ENCODE results near the gene SH3RF3.

SH3RF3 gene

DNA sequence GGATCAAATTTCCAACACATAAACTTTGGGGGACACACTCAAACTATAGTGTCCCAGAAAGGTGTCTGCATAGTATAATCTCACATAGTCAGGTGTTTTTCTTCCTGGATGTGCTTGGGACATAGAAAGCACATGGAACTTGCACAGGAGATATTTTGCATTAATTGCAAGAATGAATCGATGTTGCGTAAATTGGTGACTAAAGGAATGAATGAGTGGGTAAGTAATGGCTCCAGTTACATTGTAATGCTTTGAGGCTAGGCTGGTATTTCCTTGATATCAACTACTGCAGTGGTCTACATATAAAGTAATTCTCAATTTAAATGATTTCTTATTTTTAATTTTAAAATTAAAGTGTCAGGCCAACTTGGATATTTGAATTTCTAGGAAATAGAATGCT is 53.4 kb downstream of the SH3RF3 start:
- peak; percentile 55 for DNase-seq (ENCODE audit: low read depth)

- DNase-seq (ENCODE audit: low read depth): no peak
Measured at GRCh38 chr2:109183871-109184270, 54.9 kb downstream of the SH3RF3 start.

- no peak for DNase-seq (ENCODE audit: low read depth)
Measured at GRCh38 chr2:109184368-109184767, 55.4 kb downstream of the SH3RF3 start.

DNA sequence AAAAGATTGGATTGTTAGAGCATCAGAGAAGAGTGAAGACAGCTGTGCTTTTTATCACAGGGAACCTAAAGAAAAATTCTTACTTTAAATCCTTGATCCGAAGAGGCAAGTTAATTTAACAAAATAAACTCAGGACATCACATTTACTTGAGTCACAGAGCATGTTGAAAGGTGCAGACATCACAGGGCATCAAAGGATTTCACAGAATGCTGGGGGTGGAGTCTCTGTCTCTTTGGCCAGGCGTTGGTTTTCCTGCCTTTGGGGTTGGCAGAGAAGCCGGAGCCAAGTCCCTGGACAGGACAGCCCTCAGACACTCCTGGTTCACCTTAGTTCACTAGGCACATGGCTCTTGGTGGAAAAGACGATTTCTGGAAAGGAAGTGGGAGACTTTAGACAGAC is 56.3 kb downstream of the SH3RF3 start:
- DNase-seq (ENCODE audit: low read depth): peak; percentile 91

DNA sequence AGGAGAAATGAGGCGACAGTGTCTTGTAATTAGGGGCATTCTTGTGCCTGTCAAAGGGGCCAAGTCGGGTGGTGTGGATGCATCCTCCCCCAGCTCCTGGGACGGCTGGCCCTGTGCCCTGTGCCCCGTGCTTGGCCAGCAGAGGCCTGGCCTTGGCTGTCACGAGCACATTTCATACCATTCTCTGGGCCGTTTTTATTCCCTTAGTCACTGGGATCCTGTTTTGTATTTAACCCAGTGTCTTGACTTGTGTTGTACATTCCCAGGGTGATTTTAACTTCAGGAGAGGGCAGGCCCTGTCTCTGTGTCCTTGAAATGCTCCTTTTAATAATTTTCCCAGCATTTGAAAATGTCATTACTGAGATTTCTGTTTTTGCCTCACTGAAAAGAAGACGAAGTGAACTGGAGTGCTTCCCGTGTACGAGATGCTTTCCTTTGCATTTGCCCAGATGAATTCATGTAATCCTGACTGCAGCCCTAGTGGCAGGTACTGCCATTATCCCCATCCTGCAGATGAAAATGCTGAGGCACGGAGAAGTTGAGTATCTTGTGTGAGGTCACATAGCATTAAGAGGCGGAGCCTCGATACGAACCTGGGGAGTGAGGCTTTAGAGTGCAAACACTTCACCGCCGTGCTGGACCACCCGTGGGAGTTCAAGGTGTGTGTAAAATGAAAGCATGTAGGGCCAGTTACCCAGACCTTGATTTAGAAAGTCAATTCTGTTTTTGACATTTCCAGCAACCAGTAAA is 57.0 kb downstream of the SH3RF3 start:
- DNase-seq (ENCODE audit: low read depth): peak; percentile 89

DNA sequence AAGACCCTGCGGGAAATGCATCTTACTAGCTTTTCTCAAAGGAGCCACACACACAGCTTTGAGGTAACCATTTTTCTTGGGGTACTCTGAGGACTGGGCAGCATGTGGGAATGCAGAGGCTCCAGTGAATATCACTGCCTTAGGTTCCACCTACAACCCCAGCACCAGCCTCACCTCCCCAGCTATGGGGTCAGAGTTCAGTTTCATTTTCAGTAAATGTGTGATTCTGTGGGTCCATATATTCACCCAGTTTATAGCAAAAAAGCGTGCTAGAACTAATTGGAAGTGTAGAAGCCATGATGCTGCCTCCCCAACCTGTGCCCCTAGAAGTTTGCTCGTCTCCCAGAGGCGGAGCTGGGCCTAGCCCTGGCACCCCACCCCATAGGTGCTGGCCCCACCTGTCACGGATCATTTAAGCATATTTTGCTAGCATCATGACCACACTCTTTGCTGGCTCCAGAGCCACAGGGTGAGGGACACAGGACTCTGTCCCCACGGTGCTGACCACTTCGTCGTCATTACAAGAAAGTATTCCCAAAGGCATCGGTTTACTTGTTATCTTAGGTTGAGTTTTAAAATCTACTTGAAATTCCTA is 57.7 kb downstream of the SH3RF3 start:
- no peak for DNase-seq (ENCODE audit: low read depth)

- DNase-seq (ENCODE audit: low read depth): no peak
Measured at GRCh38 chr2:109187711-109188495, 58.9 kb downstream of the SH3RF3 start.

DNA sequence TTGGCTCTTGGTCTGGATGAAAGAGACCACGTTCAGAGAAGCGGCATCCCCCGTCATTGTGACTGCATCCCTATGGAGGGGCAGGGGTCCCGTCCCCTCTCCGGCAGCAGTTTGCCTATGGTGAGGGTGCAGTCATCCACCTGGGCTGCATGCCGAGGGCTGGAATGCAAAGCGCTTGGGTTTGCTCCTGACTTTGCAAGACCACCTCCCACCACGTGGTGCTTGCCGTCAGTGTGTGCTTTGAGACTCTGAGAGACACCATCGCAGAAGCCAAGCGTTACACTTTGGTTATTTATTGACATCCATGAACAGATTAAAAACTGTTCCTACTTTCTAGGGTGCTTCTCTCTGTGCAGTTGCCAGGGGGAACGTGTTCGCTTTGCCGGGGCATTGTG is 59.5 kb downstream of the SH3RF3 start:
- DNase-seq (ENCODE audit: low read depth): no peak

GRCh38 chr2:109188898-109189297 is 59.9 kb downstream of the SH3RF3 start:
- no peak for DNase-seq (ENCODE audit: low read depth)

GRCh38 chr2:109189751-109190150 is 60.7 kb downstream of the SH3RF3 start:
- peak; percentile 81 for DNase-seq (ENCODE audit: low read depth)

GRCh38 chr2:109193807-109194619 is 65.0 kb downstream of the SH3RF3 start:
- DNase-seq (ENCODE audit: low read depth): no peak

GRCh38 chr2:109194620-109194937 is 65.6 kb downstream of the SH3RF3 start:
- no peak for DNase-seq (ENCODE audit: low read depth)

- DNase-seq (ENCODE audit: low read depth): no peak
Measured at GRCh38 chr2:109195193-109196045, 66.4 kb downstream of the SH3RF3 start.

DNA sequence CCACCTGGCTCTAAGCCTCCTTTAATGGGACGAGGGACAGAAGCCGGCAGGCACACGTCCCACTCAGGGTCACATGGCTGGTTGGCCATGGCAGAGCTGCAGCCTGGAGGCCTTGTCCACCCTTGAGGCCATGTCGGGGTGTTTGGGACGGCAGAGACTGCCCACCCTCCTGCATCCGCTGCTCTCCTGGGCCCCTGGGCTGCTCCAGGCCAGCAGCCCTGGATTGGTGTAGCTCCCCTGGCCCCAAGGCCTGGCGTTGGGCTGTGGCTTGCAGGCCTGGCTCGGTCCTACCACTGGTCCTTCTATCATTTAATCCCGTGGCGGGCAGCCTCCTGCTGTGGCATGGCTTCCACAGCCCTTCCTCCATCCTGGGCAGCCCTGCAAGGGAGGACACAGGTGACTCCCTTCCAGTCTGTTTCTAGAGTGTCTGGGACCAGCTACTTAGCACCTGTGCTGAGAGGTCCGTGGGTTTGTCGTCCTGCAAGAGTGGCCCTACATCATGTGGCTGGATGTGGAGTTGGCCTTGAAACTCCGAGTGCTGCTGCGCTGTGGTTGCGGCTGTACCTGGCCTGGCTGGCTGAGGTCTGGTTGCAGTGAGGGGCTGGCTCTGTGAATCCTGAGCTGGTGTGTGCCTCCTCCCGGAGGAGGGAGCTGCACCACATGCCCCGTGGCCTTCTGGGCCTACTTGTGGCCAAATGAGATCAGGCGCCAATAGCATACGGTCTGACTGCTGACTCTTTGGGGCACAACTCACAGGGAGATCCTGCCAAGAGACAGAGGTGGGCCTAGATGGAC is 67.3 kb downstream of the SH3RF3 start:
- DNase-seq (ENCODE audit: low read depth): no peak

GRCh38 chr2:109197491-109198418 is 68.8 kb downstream of the SH3RF3 start:
- DNase-seq (ENCODE audit: low read depth): no peak

- DNase-seq (ENCODE audit: low read depth): no peak
Measured at GRCh38 chr2:109199790-109200189, 70.8 kb downstream of the SH3RF3 start.

GRCh38 chr2:109200616-109201464 is 71.8 kb downstream of the SH3RF3 start:
- DNase-seq (ENCODE audit: low read depth): no peak

Data from amniotic epithelial cell (primary cell).